GM20000 (cell line): ENCODE data around the gene CPS1.

Experiments
- DNase-seq: peaks from one replicate; pipeline ENCODE4 v3.0.0; 2012; ENCODE audit warnings: low spot score
- TF ChIP-seq, protein P1 (sequence below): IDR thresholded peaks from 2 replicates; pipeline ENCODE4 v1.5.1; 2012; ENCODE audit warnings: mild to moderate bottlenecking, control low read depth; ENCODE audit errors: extremely low read depth, missing control alignments

The CPS1 gene

DNA sequence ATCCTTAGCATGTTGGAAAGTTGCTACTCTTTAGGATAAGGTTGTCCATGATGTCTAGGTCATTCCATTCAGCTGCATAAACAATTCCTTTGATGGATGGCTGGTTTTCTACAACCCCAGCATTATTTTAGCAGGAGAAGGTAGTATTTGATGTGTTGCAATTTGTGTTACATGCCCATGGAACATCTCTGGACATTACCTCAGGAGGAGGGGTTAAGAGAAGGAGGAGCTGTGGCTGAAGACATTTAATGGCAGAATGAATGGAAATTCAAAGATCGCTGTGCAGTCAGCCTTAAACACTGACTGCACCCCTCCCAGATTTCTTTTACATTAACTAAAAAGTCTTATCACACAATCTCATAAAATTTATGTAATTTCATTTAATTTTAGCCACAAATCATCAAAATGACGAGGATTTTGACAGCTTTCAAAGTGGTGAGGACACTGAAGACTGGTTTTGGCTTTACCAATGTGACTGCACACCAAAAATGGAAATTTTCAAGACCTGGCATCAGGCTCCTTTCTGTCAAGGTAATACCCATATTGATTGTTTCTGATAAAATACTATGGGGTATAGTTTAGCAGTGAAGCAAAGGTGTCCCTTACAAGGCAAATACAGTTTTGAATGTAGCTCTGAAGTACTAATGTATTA, at the start of gene CPS1:
CPS1 (plus strand) TSS at position 271 of the 652 bp plus-strand sequence; CDS start at position 406, 135 bp downstream.
- TF ChIP-seq, protein P1, sequence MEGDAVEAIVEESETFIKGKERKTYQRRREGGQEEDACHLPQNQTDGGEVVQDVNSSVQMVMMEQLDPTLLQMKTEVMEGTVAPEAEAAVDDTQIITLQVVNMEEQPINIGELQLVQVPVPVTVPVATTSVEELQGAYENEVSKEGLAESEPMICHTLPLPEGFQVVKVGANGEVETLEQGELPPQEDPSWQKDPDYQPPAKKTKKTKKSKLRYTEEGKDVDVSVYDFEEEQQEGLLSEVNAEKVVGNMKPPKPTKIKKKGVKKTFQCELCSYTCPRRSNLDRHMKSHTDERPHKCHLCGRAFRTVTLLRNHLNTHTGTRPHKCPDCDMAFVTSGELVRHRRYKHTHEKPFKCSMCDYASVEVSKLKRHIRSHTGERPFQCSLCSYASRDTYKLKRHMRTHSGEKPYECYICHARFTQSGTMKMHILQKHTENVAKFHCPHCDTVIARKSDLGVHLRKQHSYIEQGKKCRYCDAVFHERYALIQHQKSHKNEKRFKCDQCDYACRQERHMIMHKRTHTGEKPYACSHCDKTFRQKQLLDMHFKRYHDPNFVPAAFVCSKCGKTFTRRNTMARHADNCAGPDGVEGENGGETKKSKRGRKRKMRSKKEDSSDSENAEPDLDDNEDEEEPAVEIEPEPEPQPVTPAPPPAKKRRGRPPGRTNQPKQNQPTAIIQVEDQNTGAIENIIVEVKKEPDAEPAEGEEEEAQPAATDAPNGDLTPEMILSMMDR = no peak
- no peak for DNase-seq

DNA sequence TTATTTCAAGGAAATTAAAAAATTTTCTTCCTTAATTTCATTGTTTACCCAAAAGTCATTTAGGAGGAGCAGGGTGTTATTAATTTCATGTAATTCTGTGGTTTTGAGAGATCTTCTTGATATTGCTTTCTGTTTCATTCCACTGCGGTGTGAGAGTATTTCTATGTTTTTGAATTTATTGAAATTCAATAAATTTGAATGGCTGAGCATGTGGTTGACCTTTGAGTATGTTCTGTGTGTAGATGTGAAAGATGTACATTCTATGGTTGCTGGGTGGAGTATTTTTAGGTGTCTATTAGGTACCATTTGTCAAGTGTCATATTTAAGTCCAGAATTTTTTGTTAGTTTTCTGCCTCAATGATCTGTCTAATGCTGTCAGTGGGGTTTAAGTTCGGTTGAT, 40.5 kb upstream of the CPS1 start:
- TF ChIP-seq, protein P1 = no peak

DNA sequence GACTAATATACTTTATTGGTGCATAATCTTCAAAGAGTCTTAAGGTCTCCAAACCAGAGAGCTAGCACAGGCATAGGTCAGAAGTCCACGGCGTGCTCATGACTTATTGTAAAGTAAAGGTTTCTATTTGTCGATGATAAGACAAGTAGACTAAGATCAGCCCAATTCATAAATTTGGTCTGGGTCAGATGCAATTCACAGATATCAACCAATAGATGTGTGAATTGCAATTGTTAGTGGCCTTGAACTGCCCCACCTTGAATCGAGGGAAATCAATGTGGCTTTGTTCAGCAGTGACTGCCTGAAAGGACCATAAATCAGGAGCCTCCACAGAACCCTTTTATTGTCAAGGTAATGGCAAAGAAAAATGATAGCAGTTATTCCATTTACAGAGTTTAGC, 39.1 kb upstream of the CPS1 start:
- DNase-seq = no peak
- TF ChIP-seq, protein P1 = no peak

More for the DNA sequence above, 40.5 kb upstream of the CPS1 start:
- no peak for DNase-seq

DNA sequence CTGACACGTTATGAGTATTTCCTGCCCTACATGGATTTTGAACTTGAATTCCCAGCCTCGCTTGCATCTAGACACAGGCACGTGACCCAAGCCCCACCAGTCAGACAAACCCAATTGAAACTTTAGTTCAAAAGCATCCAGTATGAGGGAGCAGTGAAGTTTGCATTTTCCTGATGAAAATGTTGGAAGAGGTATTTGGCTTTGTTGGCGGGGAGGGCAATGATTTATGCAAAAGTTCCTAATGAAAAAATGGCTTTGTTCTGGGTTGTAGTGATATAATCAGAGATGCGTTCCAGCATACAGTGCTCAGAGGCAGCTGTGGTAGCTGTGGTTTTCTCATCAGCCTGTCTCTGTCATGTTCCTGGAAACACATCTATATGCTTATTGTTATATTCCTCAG, 36.8 kb upstream of the CPS1 start:
- TF ChIP-seq, protein P1 = no peak
- no peak for DNase-seq

DNA sequence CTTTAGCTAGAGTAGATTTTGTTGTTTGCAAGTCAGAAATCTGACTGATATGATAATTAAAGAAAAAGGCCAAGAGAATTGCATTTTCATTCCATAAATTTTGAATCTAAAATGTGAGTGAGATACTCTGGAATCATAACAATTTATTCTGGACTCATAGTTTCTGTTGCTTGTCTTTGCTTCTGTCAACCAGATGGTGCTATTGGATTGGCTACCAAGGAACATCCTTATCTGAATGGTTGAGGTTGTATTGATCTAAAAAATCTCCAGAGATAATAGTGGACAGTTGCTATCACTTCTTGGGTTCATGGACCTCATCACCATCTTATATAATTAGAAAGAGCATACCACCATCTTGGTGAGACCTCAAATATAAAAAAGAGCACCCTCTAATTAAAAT, 34.0 kb upstream of the CPS1 start:
- DNase-seq = no peak
- TF ChIP-seq, protein P1 = no peak

DNA sequence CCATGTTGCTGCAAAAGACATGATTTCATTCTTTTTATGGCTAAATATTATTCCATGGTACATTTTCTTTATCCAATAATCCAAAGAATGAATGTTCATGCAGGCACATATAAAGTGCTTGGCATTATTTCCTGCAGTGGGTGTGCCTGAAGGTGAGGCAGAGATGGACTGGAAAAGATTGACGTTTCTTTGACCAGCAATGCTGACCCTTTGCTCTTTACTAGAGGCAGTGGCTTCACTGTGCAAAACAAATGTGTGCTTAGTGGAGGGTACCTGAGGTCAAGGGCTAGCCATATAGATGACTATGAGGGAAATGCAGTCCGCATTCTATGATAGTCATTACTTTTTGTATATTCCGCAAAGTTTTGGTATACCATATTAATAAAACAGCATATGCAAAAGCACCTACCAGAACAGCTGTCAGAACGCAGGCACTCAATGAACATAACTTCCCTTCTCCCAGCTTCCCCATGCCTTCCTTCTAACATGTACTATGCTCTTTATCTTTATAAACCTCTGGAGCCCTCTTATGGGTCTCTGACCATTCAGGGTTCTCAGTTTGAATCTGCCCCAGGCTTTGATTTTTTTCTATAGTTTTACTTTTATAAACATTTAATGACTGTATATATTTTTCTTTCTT, 32.6 kb upstream of the CPS1 start:
- TF ChIP-seq, protein P1 = no peak
- DNase-seq = no peak

DNA sequence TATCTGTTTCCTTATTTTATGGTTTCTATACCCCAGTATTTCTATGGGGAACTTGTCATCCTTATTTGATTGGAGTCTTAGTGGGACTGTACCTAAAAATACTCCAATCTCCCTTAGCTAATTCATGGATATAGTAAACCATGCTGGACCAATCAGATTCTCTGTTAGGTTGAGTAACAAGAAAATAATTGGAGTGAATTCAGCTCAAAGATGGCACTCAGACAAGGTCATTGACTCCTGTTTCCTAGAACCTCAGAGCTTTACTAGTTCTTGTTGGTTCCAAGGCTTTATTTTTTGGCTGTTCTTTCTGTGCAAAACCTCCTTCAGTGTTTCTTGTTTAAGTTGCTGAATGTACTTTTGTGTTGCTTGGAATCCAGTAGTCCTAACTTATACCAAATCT, 31.9 kb upstream of the CPS1 start:
- no peak for DNase-seq
- TF ChIP-seq, protein P1 = no peak
